ENCODE results near the gene CHRM2. TPM values are rescaled to one million over a fixed set of nuclear protein-coding genes. Genes with fewer than 3 reads are reported as not detected.
"Not testable (repeated sequence)": the region's sequence is repeated elsewhere in the genome, so short reads cannot be mapped to it uniquely, and the experiment has no call there.

The CHRM2 gene
- total RNA-seq (under 1 TPM in 2 of 5 donors, not detected in 3; 0.09 to 0.10 TPM), total RNA-seq (0 to 0.06 (median 0) reads per million in 29 experiments)
- total RNA-seq (2013): 0.07 TPM

DNA sequence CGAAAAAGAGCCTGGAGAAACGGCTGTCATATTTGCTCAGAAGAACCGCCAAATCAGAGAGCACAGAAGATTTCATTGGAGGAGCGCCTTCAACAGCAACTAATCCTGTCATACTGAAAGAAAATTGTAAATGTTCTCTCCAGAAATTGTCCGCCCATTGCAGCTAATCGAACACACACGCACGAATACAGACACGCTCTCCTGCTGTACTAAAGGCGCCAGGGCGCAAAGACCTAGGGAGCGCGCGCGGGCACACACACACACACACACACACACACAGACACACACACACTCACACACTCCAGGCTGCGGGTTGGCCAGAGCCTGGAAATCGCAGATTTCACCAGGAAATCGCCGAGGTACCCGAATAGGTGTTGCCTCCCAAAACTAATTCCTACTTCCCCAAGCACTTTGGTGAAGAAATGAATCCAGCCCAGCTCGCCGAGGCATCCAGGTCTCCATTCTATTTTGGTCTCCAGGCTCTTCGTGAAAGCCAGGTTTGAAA, at the start of gene CHRM2:
Gene CHRM2 (plus strand): TSS at position 157 of the 505 bp plus-strand sequence. CDS start 146,214 bp downstream, outside the sequence.
- Mint-ChIP-seq H3K4me3 (no peak within 1 kb of the TSS), H3K36me3 (no peaks in the 10 kb centered on the region), H3K4me1 (no peaks in the 10 kb centered on the region), H3K9me3 (no peaks in the 10 kb centered on the region), H3K27me3 (peaks cover 22 to 37% of the 10 kb centered on the region in 2 donors), H3K27ac (no peak within 1 kb of the TSS)
- Histone ChIP-seq H3K27ac (ENCODE audit: low read length) (no peak within 1 kb of the TSS), H3K27me3 (replicated peaks in 1 of 2; ENCODE audit: control insufficient read depth in 2 of 2, extremely low read depth in 1 of 2, insufficient read depth in 2 of 2, low read length in 1 of 2) (peaks cover 15 to 29% of the 10 kb centered on the region in 2 experiments), H3K9me3 (no peaks in the 10 kb centered on the region), H3K36me3 (ENCODE audit: control insufficient read depth in 2 of 2, extremely low read depth in 1 of 2, insufficient read depth in 1 of 2, low read length in 1 of 2) (no peaks in the 10 kb centered on the region), H3K4me1 (ENCODE audit: control insufficient read depth in 1 of 2, extremely low read depth in 1 of 2, insufficient read depth in 2 of 2, low read length in 2 of 2) (no peaks in the 10 kb centered on the region), H3K4me3 (ENCODE audit: control insufficient read depth in 1 of 2, extremely low read depth in 1 of 2, low read length in 1 of 2) (no peak within 1 kb of the TSS)
- 4% methylated on average over 20 of the region's 23 CpGs for WGBS (ENCODE audit: insufficient coverage)
- no peak for ATAC-seq (replicated peaks in 1 of 4)
- ChIA-PET POLR2A (no interaction called here), CTCF (no interaction called here)
- DNase-seq: no peak

DNA sequence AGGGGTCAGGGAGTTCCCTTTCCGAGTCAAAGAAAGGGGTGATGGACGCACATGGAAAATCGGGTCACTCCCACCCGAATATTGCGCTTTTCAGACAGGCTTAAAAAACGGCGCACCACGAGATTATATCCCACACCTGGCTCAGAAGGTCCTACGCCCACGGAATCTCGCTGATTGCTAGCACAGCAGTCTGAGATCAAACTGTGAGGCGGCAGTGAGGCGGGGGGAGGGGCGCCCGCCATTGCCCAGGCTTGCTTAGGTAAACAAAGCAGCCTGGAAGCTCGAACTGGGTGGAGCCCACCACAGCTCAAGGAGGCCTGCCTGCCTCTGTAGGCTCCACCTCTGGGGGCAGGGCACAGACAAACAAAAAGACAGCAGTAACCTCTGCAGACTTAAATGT, 37.1 kb upstream of the CHRM2 start:
- H3K27ac Mint-ChIP-seq; CTCF ChIA-PET; H3K4me1 ChIP-seq (ENCODE audit: control insufficient read depth in 1 of 2, extremely low read depth in 1 of 2, insufficient read depth in 2 of 2, low read length in 2 of 2); H3K27me3 ChIP-seq (replicated peaks in 1 of 2; ENCODE audit: control insufficient read depth in 2 of 2, extremely low read depth in 1 of 2, insufficient read depth in 2 of 2, low read length in 1 of 2); H3K27ac ChIP-seq (ENCODE audit: low read length); H3K9me3 ChIP-seq; H3K36me3 Mint-ChIP-seq; H3K4me3 Mint-ChIP-seq; H3K27me3 Mint-ChIP-seq; H3K9me3 Mint-ChIP-seq; POLR2A ChIA-PET; H3K36me3 ChIP-seq (ENCODE audit: control insufficient read depth in 2 of 2, extremely low read depth in 1 of 2, insufficient read depth in 1 of 2, low read length in 1 of 2); DNase-seq; H3K4me1 Mint-ChIP-seq; H3K4me3 ChIP-seq (ENCODE audit: control insufficient read depth in 1 of 2, extremely low read depth in 1 of 2, low read length in 1 of 2); ATAC-seq (replicated peaks in 1 of 4): not testable (repeated sequence)
- no CpG with 5 or more reads among the region's 16 CpGs for WGBS (ENCODE audit: insufficient coverage)

DNA sequence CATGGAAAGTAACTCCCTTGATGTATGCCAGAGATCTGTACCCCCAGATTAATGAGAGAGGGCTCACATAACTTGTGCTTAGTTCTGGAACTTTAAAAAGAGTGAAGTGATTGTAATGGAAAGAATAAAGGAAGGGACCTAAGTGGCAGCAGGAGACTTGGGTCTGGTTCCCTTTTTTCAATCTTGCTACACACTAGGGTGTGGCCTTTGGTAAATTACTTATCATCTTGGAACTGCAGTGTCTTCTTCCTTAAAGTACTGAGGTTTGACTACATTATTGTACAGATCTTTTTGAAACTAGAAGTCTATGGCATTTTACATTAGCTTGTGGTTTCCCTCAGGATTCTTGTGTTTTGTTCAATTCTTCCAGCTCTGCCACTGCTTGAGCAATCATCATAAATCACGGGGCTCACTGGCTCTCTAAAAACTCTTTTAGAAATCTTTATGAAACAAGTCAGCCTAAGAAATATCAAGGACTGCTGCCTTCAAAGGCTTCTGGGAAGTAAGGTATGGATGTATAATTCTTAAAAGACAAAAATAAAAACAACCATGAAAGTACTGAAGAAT, 22.5 kb upstream of the CHRM2 start:
- CTCF ChIA-PET: interaction anchor here in 1 of 2 donors (0.6 kb wide), 1 partner anchor 11 kb away, joined by 3 read pairs; no protein-coding TSS in a partner anchor
- WGBS (ENCODE audit: insufficient coverage): no CpG with 5 or more reads among the region's 1 CpG
- Mint-ChIP-seq H3K9me3 (peaks cover 3 to 21% (median 6%) of the 10 kb centered on the region in 3 donors), H3K27ac (no peak overlapping the region), H3K4me1 (no peaks in the 10 kb centered on the region), H3K4me3 (no peak overlapping the region), H3K36me3 (no peaks in the 10 kb centered on the region), H3K27me3 (no peaks in the 10 kb centered on the region)
- H3K9me3 ChIP-seq: no peaks in the 10 kb centered on the region
- no peaks in the 10 kb centered on the region for H3K36me3 ChIP-seq (ENCODE audit: control insufficient read depth in 2 of 2, extremely low read depth in 1 of 2, insufficient read depth in 1 of 2, low read length in 1 of 2)
- DNase-seq (no peak), ATAC-seq (replicated peaks in 1 of 4) (no peak)
- H3K27me3 ChIP-seq (replicated peaks in 1 of 2; ENCODE audit: control insufficient read depth in 2 of 2, extremely low read depth in 1 of 2, insufficient read depth in 2 of 2, low read length in 1 of 2): no peaks in the 10 kb centered on the region
- no peak overlapping the region for H3K27ac ChIP-seq (ENCODE audit: low read length)
- no peaks in the 10 kb centered on the region for H3K4me1 ChIP-seq (ENCODE audit: control insufficient read depth in 1 of 2, extremely low read depth in 1 of 2, insufficient read depth in 2 of 2, low read length in 2 of 2)
- POLR2A ChIA-PET: no interaction called here
- H3K4me3 ChIP-seq (ENCODE audit: control insufficient read depth in 1 of 2, extremely low read depth in 1 of 2, low read length in 1 of 2): no peak overlapping the region

DNA sequence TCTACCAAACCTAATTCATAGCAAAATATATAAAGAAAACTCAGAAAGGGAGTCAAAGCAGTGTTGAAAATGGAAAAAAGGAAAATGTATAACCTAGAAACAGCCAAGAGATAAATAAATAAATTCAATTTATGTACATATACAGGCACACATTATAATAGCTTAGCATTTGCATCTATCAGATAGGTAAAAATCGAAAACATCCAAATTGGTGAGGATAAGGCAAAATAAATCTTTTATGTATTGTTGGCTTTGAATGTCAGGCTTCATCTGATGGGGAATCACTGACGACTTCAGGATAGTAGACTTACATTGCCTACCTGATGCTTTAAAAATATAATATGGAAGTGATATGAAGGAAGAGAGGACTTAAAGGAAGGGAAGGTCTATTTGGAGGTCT, 20.6 kb upstream of the CHRM2 start:
- Histone ChIP-seq H3K36me3 (ENCODE audit: control insufficient read depth in 2 of 2, extremely low read depth in 1 of 2, insufficient read depth in 1 of 2, low read length in 1 of 2) (no peaks in the 10 kb centered on the region), H3K27me3 (replicated peaks in 1 of 2; ENCODE audit: control insufficient read depth in 2 of 2, extremely low read depth in 1 of 2, insufficient read depth in 2 of 2, low read length in 1 of 2) (no peaks in the 10 kb centered on the region), H3K4me3 (ENCODE audit: control insufficient read depth in 1 of 2, extremely low read depth in 1 of 2, low read length in 1 of 2) (no peak overlapping the region), H3K27ac (ENCODE audit: low read length) (no peak overlapping the region), H3K9me3 (no peaks in the 10 kb centered on the region), H3K4me1 (ENCODE audit: control insufficient read depth in 1 of 2, extremely low read depth in 1 of 2, insufficient read depth in 2 of 2, low read length in 2 of 2) (no peaks in the 10 kb centered on the region)
- Mint-ChIP-seq H3K36me3 (no peaks in the 10 kb centered on the region), H3K27ac (no peak overlapping the region), H3K4me3 (no peak overlapping the region), H3K9me3 (peaks cover 7 to 13% (median 8%) of the 10 kb centered on the region in 3 donors), H3K4me1 (no peaks in the 10 kb centered on the region), H3K27me3 (no peaks in the 10 kb centered on the region)
- CTCF ChIA-PET: no interaction called here
- DNase-seq: no peak
- no CpG with 5 or more reads among the region's 2 CpGs for WGBS (ENCODE audit: insufficient coverage)
- POLR2A ChIA-PET: no interaction called here
- ATAC-seq (replicated peaks in 1 of 4): no peak

DNA sequence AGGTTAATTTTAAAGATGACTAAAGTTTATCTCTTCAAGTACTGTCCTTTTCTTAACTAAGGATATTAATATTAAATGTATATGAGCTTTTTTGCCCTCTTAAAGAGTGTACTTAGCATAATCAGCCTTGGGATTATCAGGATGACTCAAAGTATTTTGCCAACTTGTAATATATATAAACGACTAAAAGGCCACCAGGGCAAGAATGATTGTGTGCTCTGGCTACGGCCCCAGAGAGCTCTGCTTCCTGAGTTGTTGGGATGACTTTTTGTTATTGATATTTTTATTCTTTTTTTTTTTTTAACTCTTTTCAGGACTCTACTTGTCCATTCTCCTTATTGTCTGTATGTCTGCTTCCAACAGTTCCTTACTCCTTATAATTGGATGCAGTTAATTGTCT, 14.8 kb upstream of the CHRM2 start:
- H3K9me3 ChIP-seq: no peaks in the 10 kb centered on the region
- no peaks in the 10 kb centered on the region for H3K27me3 Mint-ChIP-seq
- H3K36me3 Mint-ChIP-seq: no peaks in the 10 kb centered on the region
- no peaks in the 10 kb centered on the region for H3K4me1 Mint-ChIP-seq
- H3K4me3 ChIP-seq (ENCODE audit: control insufficient read depth in 1 of 2, extremely low read depth in 1 of 2, low read length in 1 of 2): no peak overlapping the region
- DNase-seq (no peak), ATAC-seq (replicated peaks in 1 of 4) (no peak)
- POLR2A ChIA-PET: no interaction called here
- H3K27me3 ChIP-seq (replicated peaks in 1 of 2; ENCODE audit: control insufficient read depth in 2 of 2, extremely low read depth in 1 of 2, insufficient read depth in 2 of 2, low read length in 1 of 2): no peaks in the 10 kb centered on the region
- WGBS (ENCODE audit: insufficient coverage): no CpG with 5 or more reads among the region's 2 CpGs
- no peaks in the 10 kb centered on the region for H3K4me1 ChIP-seq (ENCODE audit: control insufficient read depth in 1 of 2, extremely low read depth in 1 of 2, insufficient read depth in 2 of 2, low read length in 2 of 2)
- no peak overlapping the region for H3K27ac Mint-ChIP-seq
- H3K27ac ChIP-seq (ENCODE audit: low read length): no peak overlapping the region
- H3K36me3 ChIP-seq (ENCODE audit: control insufficient read depth in 2 of 2, extremely low read depth in 1 of 2, insufficient read depth in 1 of 2, low read length in 1 of 2): no peaks in the 10 kb centered on the region
- no peak overlapping the region for H3K4me3 Mint-ChIP-seq
- H3K9me3 Mint-ChIP-seq: peaks cover 4 to 21% (median 15%) of the 10 kb centered on the region in 3 donors
- CTCF ChIA-PET: no interaction called here

DNA sequence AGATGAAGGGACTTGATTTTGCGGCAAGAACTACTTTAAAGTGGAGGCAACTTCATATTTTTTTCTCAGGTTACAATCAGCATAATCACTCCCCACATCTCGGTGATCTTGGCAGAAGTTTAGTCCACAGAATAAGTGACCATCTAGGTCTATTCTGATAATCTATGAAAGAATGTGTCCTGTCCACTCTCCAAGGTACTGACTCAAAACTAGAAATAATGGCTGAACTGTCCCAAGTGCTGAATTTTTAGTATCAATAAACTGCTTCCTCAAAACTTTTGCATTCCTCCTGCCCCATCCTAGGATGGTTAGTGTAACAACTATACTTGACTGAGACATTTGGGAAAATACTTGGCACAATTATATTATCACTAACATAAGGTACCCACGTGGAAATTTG, 10.9 kb upstream of the CHRM2 start:
- no CpG with 5 or more reads among the region's 3 CpGs for WGBS (ENCODE audit: insufficient coverage)
- ATAC-seq (replicated peaks in 1 of 4) (no peak), DNase-seq (no peak)
- ChIA-PET POLR2A (no interaction called here), CTCF (no interaction called here)
- Histone ChIP-seq H3K4me1 (ENCODE audit: control insufficient read depth in 1 of 2, extremely low read depth in 1 of 2, insufficient read depth in 2 of 2, low read length in 2 of 2) (no peaks in the 10 kb centered on the region), H3K9me3 (no peaks in the 10 kb centered on the region), H3K36me3 (ENCODE audit: control insufficient read depth in 2 of 2, extremely low read depth in 1 of 2, insufficient read depth in 1 of 2, low read length in 1 of 2) (no peaks in the 10 kb centered on the region), H3K27me3 (replicated peaks in 1 of 2; ENCODE audit: control insufficient read depth in 2 of 2, extremely low read depth in 1 of 2, insufficient read depth in 2 of 2, low read length in 1 of 2) (no peaks in the 10 kb centered on the region), H3K4me3 (ENCODE audit: control insufficient read depth in 1 of 2, extremely low read depth in 1 of 2, low read length in 1 of 2) (no peak overlapping the region), H3K27ac (ENCODE audit: low read length) (no peak overlapping the region)
- H3K36me3 Mint-ChIP-seq: no peaks in the 10 kb centered on the region
- H3K27me3 Mint-ChIP-seq: no peaks in the 10 kb centered on the region
- H3K4me3 Mint-ChIP-seq: no peak overlapping the region
- H3K9me3 Mint-ChIP-seq: peaks cover 2 to 18% (median 11%) of the 10 kb centered on the region in 3 donors
- H3K4me1 Mint-ChIP-seq: no peaks in the 10 kb centered on the region
- no peak overlapping the region for H3K27ac Mint-ChIP-seq

DNA sequence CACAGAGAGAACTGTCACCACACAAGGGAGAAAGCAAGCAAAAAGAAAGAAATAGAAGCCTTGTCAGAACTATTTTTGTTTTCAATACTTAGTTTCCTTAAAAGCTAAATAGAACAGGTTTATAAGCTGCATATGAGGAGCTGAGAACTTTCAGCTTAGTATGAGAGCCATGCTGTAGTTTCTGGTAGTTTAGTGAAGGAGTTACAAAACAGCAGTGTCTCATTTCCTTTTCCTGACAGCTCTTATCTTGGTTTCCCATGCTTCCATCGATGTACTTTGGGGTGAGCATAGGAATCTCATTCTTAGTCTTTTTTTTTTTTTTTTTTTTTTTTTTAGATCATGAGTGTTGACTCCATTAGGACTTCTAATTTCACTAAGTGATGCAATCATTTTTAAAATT, 8.6 kb upstream of the CHRM2 start:
- H3K36me3 Mint-ChIP-seq: no peaks in the 10 kb centered on the region
- ChIA-PET CTCF (no interaction called here), POLR2A (no interaction called here)
- H3K4me1 Mint-ChIP-seq: no peaks in the 10 kb centered on the region
- Histone ChIP-seq H3K4me1 (ENCODE audit: control insufficient read depth in 1 of 2, extremely low read depth in 1 of 2, insufficient read depth in 2 of 2, low read length in 2 of 2) (no peaks in the 10 kb centered on the region), H3K4me3 (ENCODE audit: control insufficient read depth in 1 of 2, extremely low read depth in 1 of 2, low read length in 1 of 2) (no peak overlapping the region), H3K36me3 (ENCODE audit: control insufficient read depth in 2 of 2, extremely low read depth in 1 of 2, insufficient read depth in 1 of 2, low read length in 1 of 2) (no peaks in the 10 kb centered on the region), H3K27ac (ENCODE audit: low read length) (no peak overlapping the region), H3K9me3 (no peaks in the 10 kb centered on the region), H3K27me3 (replicated peaks in 1 of 2; ENCODE audit: control insufficient read depth in 2 of 2, extremely low read depth in 1 of 2, insufficient read depth in 2 of 2, low read length in 1 of 2) (no peaks in the 10 kb centered on the region)
- no peak overlapping the region for H3K4me3 Mint-ChIP-seq
- H3K27me3 Mint-ChIP-seq: no peaks in the 10 kb centered on the region
- DNase-seq (no peak), ATAC-seq (replicated peaks in 1 of 4) (no peak)
- peaks cover 0 to 15% (median 8%) of the 10 kb centered on the region in 3 donors for H3K9me3 Mint-ChIP-seq
- H3K27ac Mint-ChIP-seq: no peak overlapping the region
- no CpG with 5 or more reads among the region's 1 CpG for WGBS (ENCODE audit: insufficient coverage)

Data from T-cell (primary cell).